Stimulated activated naive CD8-positive, alpha-beta T cell treated with anti-CD3 and anti-CD28 coated beads, Interleukin-15, amount 100 ng/mL, for 72 hours (primary cell): ENCODE results near the gene KCNK17.

ENCODE experiments used
- ATAC-seq: fragments of 150-1000 bp; cut with Tn5 transposase; 2 replicates; pipeline ENCODE4 v1.10.0; 2021; ENCODE audit warnings: mild to moderate bottlenecking, moderate library complexity
- DNase-seq, 2 donors: peaks; one replicate each; pipeline ENCODE4 v3.0.0; 2021 to 2022
- H3K27ac Mint-ChIP-seq, 2 donors: one replicate each; pipeline ENCODE4 v1.8.0; 2022; ENCODE audit warnings: mild to moderate bottlenecking in 2 of 2, mixed read lengths in 2 of 2, moderate library complexity in 2 of 2
- H3K27me3 Mint-ChIP-seq: one replicate; pipeline ENCODE4 v1.8.0; 2022; ENCODE audit warnings: mixed read lengths
- H3K4me1 Mint-ChIP-seq: one replicate; pipeline ENCODE4 v1.8.0; 2022; ENCODE audit warnings: mild to moderate bottlenecking, mixed read lengths
- H3K4me3 Mint-ChIP-seq, 2 donors: one replicate each; pipeline ENCODE4 v1.8.0; 2022; ENCODE audit warnings: mild to moderate bottlenecking in 2 of 2, mixed read lengths in 2 of 2, moderate library complexity in 1 of 2
- H3K9me3 Mint-ChIP-seq, 2 donors: one replicate each; pipeline ENCODE4 v1.8.0; 2022; ENCODE audit warnings: mixed read lengths in 2 of 2

KCNK17 gene

GRCh38 chr6:39341937-39342336, 27.7 kb upstream of the KCNK17 start:
- no peaks in the 10 kb centered on the region for H3K4me1 Mint-ChIP-seq
- DNase-seq = no peak
- ATAC-seq = no peak
- H3K9me3 Mint-ChIP-seq = no peaks in the 10 kb centered on the region
- H3K27ac Mint-ChIP-seq = no peak overlapping the region
- H3K27me3 Mint-ChIP-seq = peaks cover 15% of the 10 kb centered on the region
- H3K4me3 Mint-ChIP-seq = no peak overlapping the region

GRCh38 chr6:39341352-39341751, 27.1 kb upstream of the KCNK17 start:
- ATAC-seq (no peak), DNase-seq (no peak)
- H3K9me3 Mint-ChIP-seq = no peaks in the 10 kb centered on the region
- H3K27ac Mint-ChIP-seq = no peak overlapping the region
- H3K4me3 Mint-ChIP-seq = no peak overlapping the region
- H3K4me1 Mint-ChIP-seq = peaks cover 4% of the 10 kb centered on the region
- peaks cover 20% of the 10 kb centered on the region for H3K27me3 Mint-ChIP-seq

GRCh38 chr6:39339868-39340550, 25.8 kb upstream of the KCNK17 start:
- no peak overlapping the region for H3K4me3 Mint-ChIP-seq
- ATAC-seq = no peak
- peaks cover 26% of the 10 kb centered on the region for H3K27me3 Mint-ChIP-seq
- H3K4me1 Mint-ChIP-seq = peaks cover 10% of the 10 kb centered on the region
- H3K9me3 Mint-ChIP-seq = no peaks in the 10 kb centered on the region
- no peak overlapping the region for H3K27ac Mint-ChIP-seq
- no peak for DNase-seq

- DNase-seq = no peak
- Mint-ChIP-seq H3K4me1 (peaks cover 10% of the 10 kb centered on the region), H3K9me3 (no peaks in the 10 kb centered on the region), H3K4me3 (no peak overlapping the region), H3K27me3 (peaks cover 26% of the 10 kb centered on the region), H3K27ac (peak overlapping the region in 1 of 2 donors; percentile 12)
- ATAC-seq = no peak
Observed at GRCh38 chr6:39339096-39339867, 25.1 kb upstream of the KCNK17 start.

- no peak overlapping the region for H3K27ac Mint-ChIP-seq
- peaks cover 10% of the 10 kb centered on the region for H3K4me1 Mint-ChIP-seq
- DNase-seq (no peak), ATAC-seq (no peak)
- no peaks in the 10 kb centered on the region for H3K9me3 Mint-ChIP-seq
- peaks cover 26% of the 10 kb centered on the region for H3K27me3 Mint-ChIP-seq
- no peak overlapping the region for H3K4me3 Mint-ChIP-seq
Observed at GRCh38 chr6:39338397-39338796, 24.2 kb upstream of the KCNK17 start.

- no peak overlapping the region for H3K4me3 Mint-ChIP-seq
- DNase-seq (no peak), ATAC-seq (peak; percentile 76)
- peaks cover 10% of the 10 kb centered on the region for H3K4me1 Mint-ChIP-seq
- no peak overlapping the region for H3K27ac Mint-ChIP-seq
- H3K9me3 Mint-ChIP-seq = no peaks in the 10 kb centered on the region
- peaks cover 42% of the 10 kb centered on the region for H3K27me3 Mint-ChIP-seq
Observed at GRCh38 chr6:39335780-39336545, 21.7 kb upstream of the KCNK17 start.

GRCh38 chr6:39333644-39334438, 19.6 kb upstream of the KCNK17 start:
- Mint-ChIP-seq H3K9me3 (no peaks in the 10 kb centered on the region), H3K27ac (no peak overlapping the region), H3K4me1 (peaks cover 10% of the 10 kb centered on the region), H3K27me3 (peaks cover 56% of the 10 kb centered on the region), H3K4me3 (no peak overlapping the region)
- DNase-seq (no peak), ATAC-seq (no peak)

GRCh38 chr6:39330476-39330875, 16.3 kb upstream of the KCNK17 start:
- ATAC-seq (no peak), DNase-seq (no peak)
- Mint-ChIP-seq H3K4me1 (no peaks in the 10 kb centered on the region), H3K9me3 (no peaks in the 10 kb centered on the region), H3K27me3 (peaks cover 44% of the 10 kb centered on the region), H3K4me3 (no peak overlapping the region), H3K27ac (no peak overlapping the region)

- DNase-seq (no peak), ATAC-seq (no peak)
- H3K4me1 Mint-ChIP-seq = no peaks in the 10 kb centered on the region
- H3K4me3 Mint-ChIP-seq = no peak overlapping the region
- no peak overlapping the region for H3K27ac Mint-ChIP-seq
- peaks cover 48% of the 10 kb centered on the region for H3K27me3 Mint-ChIP-seq
- no peaks in the 10 kb centered on the region for H3K9me3 Mint-ChIP-seq
Observed at GRCh38 chr6:39330057-39330456, 15.8 kb upstream of the KCNK17 start.

- Mint-ChIP-seq H3K4me1 (no peaks in the 10 kb centered on the region), H3K27ac (no peak overlapping the region), H3K4me3 (no peak overlapping the region), H3K27me3 (peaks cover 49% of the 10 kb centered on the region), H3K9me3 (no peaks in the 10 kb centered on the region)
- ATAC-seq (no peak), DNase-seq (no peak)
Observed at GRCh38 chr6:39328066-39328465, 13.8 kb upstream of the KCNK17 start.

GRCh38 chr6:39327507-39327906, 13.3 kb upstream of the KCNK17 start:
- no peaks in the 10 kb centered on the region for H3K4me1 Mint-ChIP-seq
- peaks cover 44% of the 10 kb centered on the region for H3K27me3 Mint-ChIP-seq
- no peak for ATAC-seq
- H3K27ac Mint-ChIP-seq = no peak overlapping the region
- no peak for DNase-seq
- no peaks in the 10 kb centered on the region for H3K9me3 Mint-ChIP-seq
- no peak overlapping the region for H3K4me3 Mint-ChIP-seq

- DNase-seq (no peak), ATAC-seq (peak; percentile 6)
- Mint-ChIP-seq H3K4me1 (no peaks in the 10 kb centered on the region), H3K4me3 (no peak within 1 kb of the TSS), H3K27me3 (peaks cover 56% of the 10 kb centered on the region), H3K9me3 (no peaks in the 10 kb centered on the region), H3K27ac (no peak within 1 kb of the TSS)
Observed at GRCh38 chr6:39322306-39322850, 8.2 kb upstream of the KCNK17 start, which contains the start of gene KCNK16. TSS of gene KCNK16 (minus strand) at chr6:39322702. CDS start at chr6:39322540, 162 bp downstream.

- Mint-ChIP-seq H3K4me1 (no peaks in the 10 kb centered on the region), H3K27me3 (peaks cover 56% of the 10 kb centered on the region), H3K27ac (no peak overlapping the region), H3K4me3 (no peak overlapping the region), H3K9me3 (no peaks in the 10 kb centered on the region)
- no peak for ATAC-seq
- DNase-seq = no peak
Observed at GRCh38 chr6:39321761-39322160, 7.5 kb upstream of the KCNK17 start.

- Mint-ChIP-seq H3K27me3 (peaks cover 66% of the 10 kb centered on the region), H3K27ac (no peak overlapping the region), H3K9me3 (no peaks in the 10 kb centered on the region), H3K4me3 (no peak overlapping the region), H3K4me1 (no peaks in the 10 kb centered on the region)
- ATAC-seq = no peak
- no peak for DNase-seq
Observed at GRCh38 chr6:39320363-39320984, 6.3 kb upstream of the KCNK17 start.
